GM12874 (cell line): Measurements from ENCODE around the gene DCTN4.

Experiments used
- CTCF ChIP-seq: IDR thresholded peaks from 2 replicates; pipeline ENCODE4 v1.5.1; 2011; ENCODE audit warnings: low read depth, mild to moderate bottlenecking, control low read depth, low read length, moderate library complexity; ENCODE audit not compliant: insufficient read depth

DCTN4 gene

GRCh38 chr5:150690760-150691159, 68.1 kb downstream of the DCTN4 start:
- TF ChIP-seq CTCF = no peak

GRCh38 chr5:150689120-150689519, 69.7 kb downstream of the DCTN4 start:
- no peak for TF ChIP-seq CTCF

- no peak for TF ChIP-seq CTCF
These were observed 82.2 kb downstream of the DCTN4 start for GRCh38 chr5:150676578-150676977.

- TF ChIP-seq CTCF = no peak
These were observed 83.7 kb downstream of the DCTN4 start for GRCh38 chr5:150675069-150675468.

- no peak for TF ChIP-seq CTCF
These were observed 84.4 kb downstream of the DCTN4 start for GRCh38 chr5:150674341-150674821.

- no peak for TF ChIP-seq CTCF
These were observed 85.9 kb downstream of the DCTN4 start for GRCh38 chr5:150672884-150673275.

GRCh38 chr5:150672237-150672883, 86.5 kb downstream of the DCTN4 start:
- TF ChIP-seq CTCF = no peak
